ENCODE results near the gene ATG9B. TPM values are rescaled to one million over a fixed set of nuclear protein-coding genes. Genes with fewer than 3 reads are reported as not detected.

Gene ATG9B
- total RNA-seq, 1 donor from 2014 or later: 0.17 TPM

- no peaks in the 10 kb centered on the region for H3K36me3 ChIP-seq
- no peak for TF ChIP-seq CTCF (IDR thresholded peaks at IDR 0.05)
- H3K4me1 ChIP-seq: peaks cover 14% of the 10 kb centered on the region
- H3K9me3 ChIP-seq: no peaks in the 10 kb centered on the region
- no peak for ATAC-seq
- no peak overlapping the region for H3K27ac ChIP-seq
- no peaks in the 10 kb centered on the region for H3K27me3 ChIP-seq
- intact Hi-C loops (cut with DNase I): no loop called here
- no peak for DNase-seq
- H3K4me3 ChIP-seq: no peak overlapping the region
Observed at GRCh38 chr7:151053096-151053495, 28.8 kb upstream of the ATG9B start.

- DNase-seq (peak; percentile 79), ATAC-seq (peak; percentile 65)
- intact Hi-C loops (cut with DNase I): no loop called here
Observed at GRCh38 chr7:151051108-151051507, 26.8 kb upstream of the ATG9B start.

GRCh38 chr7:151048911-151049463 lies 24.7 kb upstream of the ATG9B start:
- ATAC-seq (no peak), DNase-seq (no peak)

More at GRCh38 chr7:151051108-151051507, 26.8 kb upstream of the ATG9B start:
- Histone ChIP-seq H3K36me3 (no peaks in the 10 kb centered on the region), H3K4me3 (no peak overlapping the region), H3K27me3 (no peaks in the 10 kb centered on the region), H3K27ac (no peak overlapping the region), H3K9me3 (no peaks in the 10 kb centered on the region), H3K4me1 (peaks cover 6% of the 10 kb centered on the region)
- TF ChIP-seq CTCF (IDR thresholded peaks at IDR 0.05): no peak

GRCh38 chr7:151047976-151048815 lies 23.9 kb upstream of the ATG9B start, which contains the start of gene ASIC3:
Gene ASIC3 (plus strand): TSS chr7:151048531. CDS start chr7:151048886, 355 bp downstream.
- no peak within 1 kb of the TSS for H3K27ac ChIP-seq
- no peaks in the 10 kb centered on the region for H3K27me3 ChIP-seq
- peaks cover 6% of the 10 kb centered on the region for H3K4me1 ChIP-seq
- no peak for DNase-seq
- intact Hi-C loops (cut with DNase I): no loop called here
- H3K36me3 ChIP-seq: peaks cover 15% of the 10 kb centered on the region
- no peaks in the 10 kb centered on the region for H3K9me3 ChIP-seq
- no peak for ATAC-seq
- H3K4me3 ChIP-seq: no peak within 1 kb of the TSS
- TF ChIP-seq CTCF (IDR thresholded peaks at IDR 0.05): no peak

More at GRCh38 chr7:151048911-151049463, 24.7 kb upstream of the ATG9B start:
- Histone ChIP-seq H3K9me3 (no peaks in the 10 kb centered on the region), H3K4me1 (peaks cover 6% of the 10 kb centered on the region), H3K36me3 (peaks cover 13% of the 10 kb centered on the region), H3K27ac (no peak overlapping the region), H3K27me3 (no peaks in the 10 kb centered on the region), H3K4me3 (no peak overlapping the region)
- TF ChIP-seq CTCF (IDR thresholded peaks at IDR 0.05): no peak
- intact Hi-C loops (cut with DNase I): no loop called here

GRCh38 chr7:151046603-151047573 lies 22.6 kb upstream of the ATG9B start:
- intact Hi-C loops (cut with DNase I): no loop called here
- Histone ChIP-seq H3K4me3 (no peak overlapping the region), H3K27me3 (no peaks in the 10 kb centered on the region), H3K9me3 (no peaks in the 10 kb centered on the region), H3K36me3 (peaks cover 22% of the 10 kb centered on the region), H3K4me1 (peaks cover 6% of the 10 kb centered on the region), H3K27ac (no peak overlapping the region)
- ATAC-seq (no peak), DNase-seq (no peak)
- no peak for TF ChIP-seq CTCF (IDR thresholded peaks at IDR 0.05)
